HepG2 (cell line): Measurements from ENCODE around the gene CHCHD5. TPM values are rescaled to one million over a fixed set of nuclear protein-coding genes. Genes with fewer than 3 reads are reported as not detected.

ENCODE experiments used
- ARNTL ChIP-seq: sonication (generic); formaldehyde crosslinking; IDR thresholded peaks from 2 replicates; pipeline ENCODE4 v1.4.0; 2020; ENCODE audit warnings: mild to moderate bottlenecking, missing genetic modification reagents
- CREB1 ChIP-seq, 2 experiments: fragments of 450-650 bp in 1 of 2; IDR thresholded peaks; 2 replicates each; pipeline ENCODE4 v1.6.1; 2016 to 2017; ENCODE audit warnings: control low read depth in 1 of 2, mild to moderate bottlenecking in 1 of 2, missing compliant biosample characterization in 1 of 2, missing genetic modification characterization in 1 of 2
- GMEB1 ChIP-seq: sonication (generic); formaldehyde crosslinking; IDR thresholded peaks from 2 replicates; pipeline ENCODE4 v1.5.1; 2020; ENCODE audit warnings: missing genetic modification reagents, mild to moderate bottlenecking, borderline replicate concordance
- HOXA9 ChIP-seq: sonication (generic); formaldehyde crosslinking; IDR thresholded peaks from 2 replicates; pipeline ENCODE4 v1.8.1; 2022; ENCODE audit warnings: missing genetic modification reagents, mild to moderate bottlenecking, moderate library complexity, borderline replicate concordance
- JUNB ChIP-seq: sonication (generic); formaldehyde crosslinking; IDR thresholded peaks from 2 replicates; pipeline ENCODE4 v1.8.0; 2022; ENCODE audit warnings: missing genetic modification reagents, mild to moderate bottlenecking, borderline replicate concordance
- NFIC ChIP-seq: IDR thresholded peaks from 2 replicates; pipeline ENCODE4 v1.6.1; 2012; ENCODE audit warnings: mild to moderate bottlenecking, low read length, inconsistent platforms
- POGZ ChIP-seq: sonication (generic); formaldehyde crosslinking; IDR thresholded peaks from 2 replicates; pipeline ENCODE4 v1.4.0; 2020; ENCODE audit warnings: mild to moderate bottlenecking, missing genetic modification reagents
- RCOR2 ChIP-seq: IDR thresholded peaks from 2 replicates; pipeline ENCODE4 v1.6.1; 2016; ENCODE audit warnings: missing biosample characterization, missing genetic modification reagents
- REPIN1 ChIP-seq: sonication (generic); formaldehyde crosslinking; IDR thresholded peaks from 2 replicates; pipeline ENCODE4 v1.8.0; 2022; ENCODE audit warnings: missing genetic modification reagents, low read depth, mild to moderate bottlenecking, borderline replicate concordance
- TCF7L2 ChIP-seq: IDR thresholded peaks from 2 replicates; pipeline ENCODE4 v1.6.1; 2011; ENCODE audit warnings: mild to moderate bottlenecking, low read depth, low read length, moderate library complexity
- ZIK1 ChIP-seq: sonication (generic); formaldehyde crosslinking; IDR thresholded peaks from 2 replicates; pipeline ENCODE4 v1.5.0; 2020; ENCODE audit warnings: mild to moderate bottlenecking, low read depth, missing genetic modification reagents, borderline replicate concordance
- ZKSCAN1 ChIP-seq: fragments of 150-350 bp; IDR thresholded peaks from 2 replicates; pipeline ENCODE4 v1.6.1; 2014; ENCODE audit warnings: low read length
- ZNF224 ChIP-seq: sonication (generic); formaldehyde crosslinking; IDR thresholded peaks from 2 replicates; pipeline ENCODE4 v1.5.0; 2020; ENCODE audit warnings: mild to moderate bottlenecking, missing genetic modification reagents
- ZNF30 ChIP-seq: sonication (generic); formaldehyde crosslinking; IDR thresholded peaks from 2 replicates; pipeline ENCODE4 v1.5.0; 2020; ENCODE audit warnings: mild to moderate bottlenecking, missing genetic modification reagents
- ZNF441 ChIP-seq: sonication (generic); formaldehyde crosslinking; IDR thresholded peaks from 2 replicates; pipeline ENCODE4 v1.7.0; 2021; ENCODE audit warnings: missing genetic modification reagents, borderline replicate concordance
- polyA plus RNA-seq, 8 experiments: library from polyadenylated mRNA; depleted of rRNA in 3 of 8; stranded (reverse) in 7 of 8; unstranded in 1 of 8; fragments of >200 nt; fragmentation: Illumina TruSeq in 4 of 8; extraction: Trizol in 4 of 8; gene quantifications; 2 replicates each; pipeline versions ENCODE4 v1.2.1 to v1.2.3, GENCODE V29; 2011 to 2016; ENCODE audit warnings: low read depth in 4 of 8, missing spikeins in 1 of 8, mixed read lengths in 1 of 8; ENCODE audit not compliant: insufficient read depth in 1 of 8
- total RNA-seq, 5 experiments: library from RNA; depleted of rRNA; stranded (reverse); fragments of >200 nt; fragmentation: Illumina TruSeq; extraction: Trizol; gene quantifications; 2 replicates each; pipeline ENCODE4 v1.2.3, GENCODE V29; 2016; ENCODE audit warnings: low read depth in 1 of 5
- TF ChIP-seq, protein P1 (sequence below): sonication (generic); formaldehyde crosslinking; IDR thresholded peaks from 2 replicates; pipeline ENCODE4 v1.4.0; 2020; ENCODE audit warnings: missing genetic modification reagents, mild to moderate bottlenecking, borderline replicate concordance
- TF ChIP-seq, protein P2 (sequence below): sonication (generic); formaldehyde crosslinking; IDR thresholded peaks from 2 replicates; pipeline ENCODE4 v1.4.0; 2020; ENCODE audit warnings: mild to moderate bottlenecking, missing genetic modification reagents, borderline replicate concordance
- TF ChIP-seq, protein P3 (sequence below): sonication (generic); formaldehyde crosslinking; IDR thresholded peaks from 2 replicates; pipeline ENCODE4 v1.4.0; 2020; ENCODE audit warnings: missing genetic modification reagents

CHCHD5 gene
- total and polyA plus RNA-seq, 2 of the 13 experiments (the other 11 are each of a cell fraction or from before 2014, with no cell fraction given), result 19.0 to 23.9 TPM

DNA sequence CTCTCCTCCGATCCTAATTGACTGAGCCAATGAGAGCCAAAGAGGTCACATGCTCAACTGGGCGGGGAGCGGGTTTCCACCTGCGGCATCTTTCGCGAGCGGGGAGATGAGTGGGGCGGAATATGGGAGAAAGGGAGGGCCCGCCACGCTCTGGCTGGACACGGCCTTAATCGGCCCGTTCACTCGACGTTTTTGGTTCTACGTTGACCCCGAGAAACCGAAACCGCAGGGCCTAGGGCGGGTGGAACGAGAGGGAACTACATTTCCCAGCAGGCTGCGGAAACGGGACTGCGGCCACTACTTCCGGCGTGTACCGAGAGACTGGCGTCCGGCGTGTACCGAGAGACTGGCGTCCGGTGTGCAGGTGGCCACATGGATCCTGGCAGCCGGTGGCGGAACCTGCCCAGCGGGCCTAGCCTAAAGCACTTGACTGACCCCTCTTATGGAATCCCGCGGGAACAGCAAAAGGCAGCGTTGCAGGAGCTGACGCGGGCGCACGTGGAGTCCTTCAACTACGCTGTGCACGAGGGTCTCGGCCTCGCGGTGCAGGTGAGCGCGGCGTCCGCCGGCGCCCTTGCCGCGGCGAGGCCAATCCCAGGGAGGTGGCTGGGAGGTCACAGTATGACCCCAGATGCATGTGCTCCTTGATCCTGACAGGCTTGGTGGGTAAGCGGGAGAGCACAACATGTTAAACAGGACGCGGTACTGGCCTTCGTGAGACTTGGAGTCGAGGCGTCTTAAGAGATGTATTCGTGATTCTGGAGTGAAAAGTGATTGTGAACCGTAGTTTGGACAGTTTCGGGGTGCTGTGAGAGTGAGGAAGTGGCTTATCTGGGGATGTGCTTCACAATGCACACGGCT is 42.1 kb upstream of the CHCHD5 start, which contains the start of gene POLR1B (continued):
- no peak; the same call in 1 of the 2 replicates for TF ChIP-seq CREB1 (IDR thresholded peaks at IDR 0.05)
- peak; percentile 84 for TF ChIP-seq CREB1 (CRISPR knock-in tag; IDR thresholded peaks at IDR 0.05)
- TF ChIP-seq RCOR2, result peak; percentile 41; the same call in 1 of the 2 replicates
- peak; percentile 62; the same call in 1 of the 2 replicates for TF ChIP-seq NFIC
- TF ChIP-seq POGZ, result peak; percentile 95
- no peak for TF ChIP-seq JUNB (CRISPR knock-in tag)
- TF ChIP-seq, protein P1, sequence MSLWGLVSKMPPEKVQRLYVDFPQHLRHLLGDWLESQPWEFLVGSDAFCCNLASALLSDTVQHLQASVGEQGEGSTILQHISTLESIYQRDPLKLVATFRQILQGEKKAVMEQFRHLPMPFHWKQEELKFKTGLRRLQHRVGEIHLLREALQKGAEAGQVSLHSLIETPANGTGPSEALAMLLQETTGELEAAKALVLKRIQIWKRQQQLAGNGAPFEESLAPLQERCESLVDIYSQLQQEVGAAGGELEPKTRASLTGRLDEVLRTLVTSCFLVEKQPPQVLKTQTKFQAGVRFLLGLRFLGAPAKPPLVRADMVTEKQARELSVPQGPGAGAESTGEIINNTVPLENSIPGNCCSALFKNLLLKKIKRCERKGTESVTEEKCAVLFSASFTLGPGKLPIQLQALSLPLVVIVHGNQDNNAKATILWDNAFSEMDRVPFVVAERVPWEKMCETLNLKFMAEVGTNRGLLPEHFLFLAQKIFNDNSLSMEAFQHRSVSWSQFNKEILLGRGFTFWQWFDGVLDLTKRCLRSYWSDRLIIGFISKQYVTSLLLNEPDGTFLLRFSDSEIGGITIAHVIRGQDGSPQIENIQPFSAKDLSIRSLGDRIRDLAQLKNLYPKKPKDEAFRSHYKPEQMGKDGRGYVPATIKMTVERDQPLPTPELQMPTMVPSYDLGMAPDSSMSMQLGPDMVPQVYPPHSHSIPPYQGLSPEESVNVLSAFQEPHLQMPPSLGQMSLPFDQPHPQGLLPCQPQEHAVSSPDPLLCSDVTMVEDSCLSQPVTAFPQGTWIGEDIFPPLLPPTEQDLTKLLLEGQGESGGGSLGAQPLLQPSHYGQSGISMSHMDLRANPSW, result peak; percentile 87; the same call in 1 of the 2 replicates
- TF ChIP-seq ZNF30 (CRISPR knock-in tag), result peak; percentile 87
- TF ChIP-seq ARNTL (CRISPR knock-in tag), result peak; percentile 86
- TF ChIP-seq, protein P2, sequence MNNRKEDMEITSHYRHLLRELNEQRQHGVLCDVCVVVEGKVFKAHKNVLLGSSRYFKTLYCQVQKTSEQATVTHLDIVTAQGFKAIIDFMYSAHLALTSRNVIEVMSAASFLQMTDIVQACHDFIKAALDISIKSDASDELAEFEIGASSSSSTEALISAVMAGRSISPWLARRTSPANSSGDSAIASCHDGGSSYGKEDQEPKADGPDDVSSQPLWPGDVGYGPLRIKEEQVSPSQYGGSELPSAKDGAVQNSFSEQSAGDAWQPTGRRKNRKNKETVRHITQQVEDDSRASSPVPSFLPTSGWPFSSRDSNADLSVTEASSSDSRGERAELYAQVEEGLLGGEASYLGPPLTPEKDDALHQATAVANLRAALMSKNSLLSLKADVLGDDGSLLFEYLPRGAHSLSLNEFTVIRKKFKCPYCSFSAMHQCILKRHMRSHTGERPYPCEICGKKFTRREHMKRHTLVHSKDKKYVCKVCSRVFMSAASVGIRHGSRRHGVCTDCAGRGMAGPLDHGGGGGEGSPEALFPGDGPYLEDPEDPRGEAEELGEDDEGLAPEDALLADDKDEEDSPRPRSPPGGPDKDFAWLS, result 0 out of 2 replicates have a peak, but pooled peaks have one; percentile 76
- 0 out of 2 replicates have a peak, but pooled peaks have one; percentile 17 for TF ChIP-seq ZKSCAN1
- TF ChIP-seq GMEB1 (CRISPR knock-in tag), result peak; percentile 95
- TF ChIP-seq, protein P3, sequence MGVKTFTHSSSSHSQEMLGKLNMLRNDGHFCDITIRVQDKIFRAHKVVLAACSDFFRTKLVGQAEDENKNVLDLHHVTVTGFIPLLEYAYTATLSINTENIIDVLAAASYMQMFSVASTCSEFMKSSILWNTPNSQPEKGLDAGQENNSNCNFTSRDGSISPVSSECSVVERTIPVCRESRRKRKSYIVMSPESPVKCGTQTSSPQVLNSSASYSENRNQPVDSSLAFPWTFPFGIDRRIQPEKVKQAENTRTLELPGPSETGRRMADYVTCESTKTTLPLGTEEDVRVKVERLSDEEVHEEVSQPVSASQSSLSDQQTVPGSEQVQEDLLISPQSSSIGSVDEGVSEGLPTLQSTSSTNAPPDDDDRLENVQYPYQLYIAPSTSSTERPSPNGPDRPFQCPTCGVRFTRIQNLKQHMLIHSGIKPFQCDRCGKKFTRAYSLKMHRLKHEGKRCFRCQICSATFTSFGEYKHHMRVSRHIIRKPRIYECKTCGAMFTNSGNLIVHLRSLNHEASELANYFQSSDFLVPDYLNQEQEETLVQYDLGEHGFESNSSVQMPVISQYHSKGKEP (CRISPR knock-in tag), result no peak
- TF ChIP-seq ZIK1 (CRISPR knock-in tag), result peak; percentile 85; the same call in 1 of the 2 replicates
- peak; percentile 98 for TF ChIP-seq ZNF224 (CRISPR knock-in tag)
- peak; percentile 97 for TF ChIP-seq REPIN1 (CRISPR knock-in tag)
- TF ChIP-seq HOXA9 (CRISPR knock-in tag), result no peak; the same call in 1 of the 2 replicates
- no peak for TF ChIP-seq TCF7L2
- TF ChIP-seq ZNF441 (CRISPR knock-in tag), result peak; percentile 94
